ENCODE results near the gene PARD3B.

- TF ChIP-seq CTCF (conservative IDR thresholded peaks at IDR 0.05; ENCODE audit: low read depth in 2 of 2) = no peak
- TF ChIP-seq POLR2AphosphoS5 (IDR thresholded peaks at IDR 0.05; ENCODE audit: low read depth) = no peak
- no peak for TF ChIP-seq JUNB (IDR thresholded peaks at IDR 0.05; ENCODE audit: unreplicated experiment)
- TF ChIP-seq EZH2phosphoT487 (IDR thresholded peaks at IDR 0.05; ENCODE audit: unreplicated experiment) = no peak
- TF ChIP-seq EZH2 (IDR thresholded peaks at IDR 0.05; ENCODE audit: low read depth, unreplicated experiment) = no peak
- TF ChIP-seq REST (IDR thresholded peaks at IDR 0.05; ENCODE audit: unreplicated experiment) = no peak
- TF ChIP-seq ZNF114 (CRISPR knock-in tag; IDR thresholded peaks at IDR 0.05) = no peak
- TF ChIP-seq CREB1 (CRISPR knock-in tag; IDR thresholded peaks at IDR 0.05; ENCODE audit: low read depth) = no peak
- TF ChIP-seq STAT1 (IDR thresholded peaks at IDR 0.05; ENCODE audit: unreplicated experiment) = no peak
- TF ChIP-seq ETS1 (IDR thresholded peaks at IDR 0.05) = no peak
- no peak for TF ChIP-seq NANOG (IDR thresholded peaks at IDR 0.05; ENCODE audit: borderline replicate concordance)
Observed at GRCh38 chr2:204713211-204713610, 167.9 kb downstream of the PARD3B start.
